ENCODE measurements around the gene TMEM184C.

Gene TMEM184C

GRCh38 chr4:147638365-147638764 is 21.2 kb downstream of the TMEM184C start:
- TF ChIP-seq TSHZ2 (CRISPR knock-in tag; IDR thresholded peaks at IDR 0.05) (no peak), OSR1 (CRISPR knock-in tag; IDR thresholded peaks at IDR 0.05) (no peak), ZC3H10 (CRISPR knock-in tag; IDR thresholded peaks at IDR 0.05) (no peak), ISL1 (CRISPR knock-in tag; IDR thresholded peaks at IDR 0.05) (no peak), RARB (CRISPR knock-in tag; IDR thresholded peaks at IDR 0.05) (no peak)
- no peak for ATAC-seq

- ATAC-seq: peak; percentile 69
These were observed 21.7 kb downstream of the TMEM184C start for GRCh38 chr4:147638942-147639341.

GRCh38 chr4:147639388-147639787 is 22.2 kb downstream of the TMEM184C start:
- ATAC-seq: peak; percentile 37; the same call in 1 of the 3 replicates
- TF ChIP-seq CREB5 (CRISPR knock-in tag; IDR thresholded peaks at IDR 0.05; ENCODE audit: low read depth) (no peak), BACH2 (CRISPR knock-in tag; IDR thresholded peaks at IDR 0.05; ENCODE audit: borderline replicate concordance) (no peak), TSHZ2 (CRISPR knock-in tag; IDR thresholded peaks at IDR 0.05) (no peak), PPARA (CRISPR knock-in tag; IDR thresholded peaks at IDR 0.05; ENCODE audit: borderline replicate concordance) (no peak), ISL1 (CRISPR knock-in tag; IDR thresholded peaks at IDR 0.05) (no peak), ZNF8 (CRISPR knock-in tag; IDR thresholded peaks at IDR 0.05) (no peak), RARB (CRISPR knock-in tag; IDR thresholded peaks at IDR 0.05) (no peak), GLIS3 (CRISPR knock-in tag; IDR thresholded peaks at IDR 0.05) (no peak), POU6F1 (CRISPR knock-in tag; IDR thresholded peaks at IDR 0.05; ENCODE audit: borderline replicate concordance, low read depth) (no peak), TOX (CRISPR knock-in tag; IDR thresholded peaks at IDR 0.05; ENCODE audit: borderline replicate concordance) (no peak)

More at GRCh38 chr4:147638942-147639341, 21.7 kb downstream of the TMEM184C start:
- TF ChIP-seq CSRNP3 (CRISPR knock-in tag; IDR thresholded peaks at IDR 0.05) (no peak), CREB5 (CRISPR knock-in tag; IDR thresholded peaks at IDR 0.05; ENCODE audit: low read depth) (no peak), TOX (CRISPR knock-in tag; IDR thresholded peaks at IDR 0.05; ENCODE audit: borderline replicate concordance) (no peak), SNAI2 (CRISPR knock-in tag; IDR thresholded peaks at IDR 0.05) (no peak), ISL1 (CRISPR knock-in tag; IDR thresholded peaks at IDR 0.05) (no peak), CSDC2 (CRISPR knock-in tag; IDR thresholded peaks at IDR 0.05) (no peak), PATZ1 (CRISPR knock-in tag; IDR thresholded peaks at IDR 0.05; ENCODE audit: borderline replicate concordance) (no peak), ZNF8 (CRISPR knock-in tag; IDR thresholded peaks at IDR 0.05) (no peak), ZNF70 (CRISPR knock-in tag; IDR thresholded peaks at IDR 0.05) (no peak), RARB (CRISPR knock-in tag; IDR thresholded peaks at IDR 0.05) (no peak)
